AG04450 (cell line): Measurements from ENCODE around the gene MYO18A. TPM values are rescaled to one million over a fixed set of nuclear protein-coding genes. Genes with fewer than 3 reads are reported as not detected.

Source experiments
- CTCF ChIA-PET: fragments of 300-600, 350-600 bp; formaldehyde crosslinking; extraction: SDS; loops from one replicate; lab custom pipeline; 2022; ENCODE audit warnings: antibody characterized with exemption, inconsistent platforms; lab: Charles Lee
- POLR2A ChIA-PET: fragments of 350-600 bp; formaldehyde crosslinking; extraction: SDS; loops from one replicate; lab custom pipeline; 2021; ENCODE audit warnings: antibody characterized with exemption, inconsistent platforms; lab: Yijun Ruan, JAX
- DNase-seq: peaks from one replicate; pipeline ENCODE4 v3.0.0-alpha.2; 2011; ENCODE audit warnings: low read depth, low spot score
- H3K27ac ChIP-seq: one replicate; pipeline ENCODE4 v1.5.1; 2012; ENCODE audit warnings: low read depth, low read length, control low read depth
- H3K27me3 ChIP-seq: one replicate; pipeline ENCODE4 v1.6.0; 2012; ENCODE audit warnings: low read length; ENCODE audit not compliant: control insufficient read depth, insufficient read depth
- H3K4me3 ChIP-seq: 2 replicates; pipeline ENCODE4 v1.5.1; 2011; ENCODE audit warnings: mild to moderate bottlenecking, low read depth, low read length, control low read depth
- H3K9me3 ChIP-seq: 2 replicates; pipeline ENCODE4 v1.5.1; 2012; ENCODE audit warnings: low read length; ENCODE audit not compliant: control insufficient read depth, insufficient read depth
- CTCF ChIP-seq: IDR thresholded peaks from 2 replicates; pipeline ENCODE4 v1.5.1; 2011; ENCODE audit warnings: low read depth, low read length, control low read depth, inconsistent platforms
- polyA plus RNA-seq: library from polyadenylated mRNA; depleted of rRNA; stranded (reverse); fragments of >200 nt; gene quantifications from 2 replicates; pipeline ENCODE4 v1.2.3, GENCODE V29; 2011

MYO18A gene
- polyA plus RNA-seq, 1 experiment, result 9.8 TPM

GRCh38 chr17:29077320-29077719 is 102.9 kb downstream of the MYO18A start:
- ChIA-PET POLR2A (no interaction called here), CTCF (interaction anchor here (0.6 kb wide), 1 partner anchor 18 kb away, joined by 3 read pairs; no protein-coding TSS in a partner anchor)
- H3K4me3 ChIP-seq, result no peak overlapping the region
- H3K27ac ChIP-seq, result no peak overlapping the region
- no peak for TF ChIP-seq CTCF
- no peaks in the 10 kb centered on the region; the same call in 1 of the 2 replicates for H3K9me3 ChIP-seq
- no peaks in the 10 kb centered on the region for H3K27me3 ChIP-seq
- DNase-seq, result no peak

GRCh38 chr17:29076722-29077121 is 103.5 kb downstream of the MYO18A start:
- no peak overlapping the region for H3K27ac ChIP-seq
- ChIA-PET POLR2A (no interaction called here), CTCF (interaction anchor here (0.6 kb wide), 1 partner anchor 17 kb away, joined by 3 read pairs; no protein-coding TSS in a partner anchor)
- H3K4me3 ChIP-seq, result no peak overlapping the region
- H3K9me3 ChIP-seq, result no peaks in the 10 kb centered on the region; the same call in 1 of the 2 replicates
- H3K27me3 ChIP-seq, result no peaks in the 10 kb centered on the region
- DNase-seq, result no peak
- no peak for TF ChIP-seq CTCF

GRCh38 chr17:29076087-29076486 is 104.1 kb downstream of the MYO18A start:
- no peak for TF ChIP-seq CTCF
- Histone ChIP-seq H3K27ac (no peak overlapping the region), H3K9me3 (no peaks in the 10 kb centered on the region; the same call in 1 of the 2 replicates), H3K27me3 (peaks cover under 1% of the 10 kb centered on the region), H3K4me3 (no peak overlapping the region)
- ChIA-PET POLR2A (no interaction called here), CTCF (interaction anchor here (1.5 kb wide), 1 partner anchor 110 kb away, joined by 4 read pairs; no protein-coding TSS in a partner anchor)
- DNase-seq, result no peak

- Histone ChIP-seq H3K27me3 (peaks cover 11% of the 10 kb centered on the region), H3K4me3 (no peak overlapping the region), H3K27ac (no peak overlapping the region), H3K9me3 (no peaks in the 10 kb centered on the region)
- no peak for DNase-seq
- no peak for TF ChIP-seq CTCF
- ChIA-PET POLR2A (no interaction called here), CTCF (interaction anchor here (1.5 kb wide), 1 partner anchor 109 kb away, joined by 4 read pairs; no protein-coding TSS in a partner anchor)
These were observed 105.7 kb downstream of the MYO18A start for GRCh38 chr17:29074488-29074887.

- POLR2A ChIA-PET, result no interaction called here
- TF ChIP-seq CTCF, result no peak
- Histone ChIP-seq H3K4me3 (no peak overlapping the region), H3K27me3 (peaks cover 11% of the 10 kb centered on the region), H3K27ac (no peak overlapping the region), H3K9me3 (no peaks in the 10 kb centered on the region)
- DNase-seq, result no peak
- CTCF ChIA-PET, result interaction anchor here (0.9 kb wide), 1 partner anchor 108 kb away, joined by 3 read pairs; no protein-coding TSS in a partner anchor
These were observed 106.7 kb downstream of the MYO18A start for GRCh38 chr17:29073520-29073919.
